NCI-H2196 (cell line): ENCODE results near the gene ACAA1.

Experiments
- DNase-seq: peaks from one replicate; lab custom pipeline; 2025; ENCODE audit not compliant: unreplicated experiment; lab: John Stamatoyannopoulos, UW

The ACAA1 gene

GRCh38 chr3:38119821-38120692, 16.9 kb downstream of the ACAA1 start:
- DNase-seq: no peak

- DNase-seq: no peak
Measured at GRCh38 chr3:38119248-38119544, 17.7 kb downstream of the ACAA1 start.

GRCh38 chr3:38118421-38119247, 18.3 kb downstream of the ACAA1 start:
- no peak for DNase-seq

DNA sequence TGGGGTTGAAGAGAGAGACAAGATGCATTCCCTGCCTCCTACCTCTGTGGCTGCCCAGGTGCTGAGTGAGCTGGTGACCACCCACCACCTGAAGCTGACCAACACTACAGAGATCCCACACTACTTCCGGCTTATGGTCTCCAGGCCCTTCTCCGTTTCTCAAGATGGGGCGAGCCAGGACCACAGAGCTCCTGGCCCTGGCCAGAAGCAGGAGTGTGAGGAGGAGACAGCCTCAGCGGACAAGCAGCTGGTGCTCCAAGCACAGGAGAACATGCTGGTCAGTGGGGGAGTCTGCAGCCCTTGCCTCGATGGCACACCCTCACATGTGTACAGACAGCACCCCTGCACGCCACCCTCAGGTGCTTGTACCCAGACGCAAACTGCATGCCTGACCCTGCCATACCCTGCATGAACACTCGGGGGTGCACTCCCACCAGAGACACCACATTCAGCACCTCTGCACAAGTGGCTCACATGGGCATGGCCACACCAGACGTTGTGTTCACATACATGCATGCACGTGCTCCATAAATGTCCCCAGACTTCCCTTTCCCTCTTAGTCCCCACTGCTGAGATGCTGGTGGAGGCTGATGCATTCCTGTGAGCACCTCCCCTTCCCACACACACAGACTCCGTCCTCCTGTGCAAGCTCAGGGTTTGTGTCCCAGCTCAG, 19.0 kb downstream of the ACAA1 start:
- peak; percentile 4 for DNase-seq

GRCh38 chr3:38117163-38117716, 19.7 kb downstream of the ACAA1 start:
- no peak for DNase-seq

DNA sequence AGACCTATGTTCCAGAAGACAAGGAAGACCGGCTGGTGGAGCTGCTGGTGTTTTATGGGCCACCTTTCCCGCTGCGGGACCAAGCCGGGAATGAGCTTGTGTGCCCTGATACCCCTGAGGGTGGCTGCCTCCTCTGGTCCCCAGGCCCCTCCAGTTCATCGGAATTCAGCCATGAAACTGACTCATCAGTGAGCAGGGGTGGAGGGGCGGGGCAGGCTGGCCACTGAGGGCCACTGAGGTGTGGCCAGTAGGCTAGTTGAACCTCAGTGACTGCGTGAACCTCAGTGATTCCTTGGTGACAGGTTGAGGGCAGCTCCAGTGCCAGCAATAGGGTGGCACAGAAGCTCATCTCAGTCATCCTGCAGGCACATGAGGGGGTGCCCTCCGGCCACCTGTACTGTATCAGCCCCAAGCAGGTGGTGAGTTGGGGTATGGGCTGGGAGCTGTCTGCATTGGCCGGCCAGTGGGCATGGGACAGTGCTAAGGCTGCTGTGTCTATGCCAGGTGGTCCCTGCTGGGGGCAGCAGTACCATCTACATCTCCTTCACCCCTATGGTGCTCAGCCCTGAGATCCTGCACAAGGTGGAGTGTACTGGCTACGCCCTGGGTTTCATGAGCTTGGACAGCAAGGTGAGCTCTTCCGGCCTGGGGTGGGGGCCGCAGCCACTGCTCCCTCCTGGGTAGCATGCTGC, 20.3 kb downstream of the ACAA1 start:
- no peak for DNase-seq

DNA sequence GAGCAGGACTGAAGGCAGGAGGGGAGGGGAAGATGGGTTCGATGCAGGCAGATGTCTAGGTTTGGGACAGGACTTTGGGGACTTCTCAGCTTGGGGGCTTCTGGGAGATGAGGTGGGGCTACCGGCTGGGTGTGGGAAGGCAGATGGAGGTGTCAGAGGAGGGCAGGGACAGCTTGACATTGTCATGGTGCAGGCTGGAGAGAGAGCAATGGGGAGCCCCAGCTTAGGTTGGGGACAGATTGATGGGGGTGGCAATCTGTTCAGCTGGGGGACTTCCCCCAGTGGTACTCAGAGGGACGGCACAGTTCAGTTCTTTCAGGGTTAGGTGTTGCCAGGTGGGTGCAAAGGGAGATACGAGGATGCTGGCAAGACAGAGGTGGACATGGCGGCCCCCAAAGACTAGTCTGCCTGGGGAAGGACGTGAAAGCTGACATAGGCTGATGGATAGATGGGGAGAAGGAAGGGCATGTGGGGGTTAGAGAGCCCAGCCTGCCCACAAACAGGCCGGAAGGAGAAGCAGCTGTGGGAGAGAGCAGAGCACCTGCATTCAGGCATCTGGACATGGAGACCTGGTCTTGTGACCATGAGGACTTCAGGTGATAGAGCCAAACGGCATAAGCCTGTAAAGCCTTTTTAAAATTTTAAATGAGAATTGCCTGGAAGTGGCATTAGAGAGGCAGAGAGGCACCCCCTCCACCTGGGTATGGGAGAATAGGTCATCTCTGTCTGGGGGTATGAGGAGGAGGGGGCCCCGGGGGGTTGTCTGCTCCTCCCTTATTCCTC, 21.1 kb downstream of the ACAA1 start:
- DNase-seq: no peak

- no peak for DNase-seq
Measured at GRCh38 chr3:38114875-38115644, 21.9 kb downstream of the ACAA1 start.

- no peak for DNase-seq
Measured at GRCh38 chr3:38114052-38114874, 22.7 kb downstream of the ACAA1 start.

DNA sequence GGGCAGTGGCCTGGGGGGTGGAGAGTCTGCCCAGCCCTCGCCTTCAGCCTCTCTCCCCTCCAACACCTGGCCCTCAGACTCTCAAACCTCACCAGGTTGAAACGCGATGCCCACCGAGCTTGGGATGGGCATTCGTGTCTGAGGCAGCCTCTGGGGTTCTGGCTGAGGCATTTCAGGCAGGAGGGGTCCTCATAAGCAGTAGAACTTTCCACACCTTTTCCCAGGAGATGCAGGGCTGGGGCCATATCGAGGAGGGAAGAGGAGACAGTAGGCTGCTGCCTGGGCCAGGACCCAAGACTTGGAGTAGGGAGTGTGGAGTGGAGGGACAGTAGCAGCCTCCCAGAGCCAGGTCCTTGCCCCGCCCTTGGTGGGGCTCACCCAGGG, 24.6 kb downstream of the ACAA1 start:
- DNase-seq: no peak

GRCh38 chr3:38111696-38112377, 25.1 kb downstream of the ACAA1 start:
- DNase-seq: no peak

DNA sequence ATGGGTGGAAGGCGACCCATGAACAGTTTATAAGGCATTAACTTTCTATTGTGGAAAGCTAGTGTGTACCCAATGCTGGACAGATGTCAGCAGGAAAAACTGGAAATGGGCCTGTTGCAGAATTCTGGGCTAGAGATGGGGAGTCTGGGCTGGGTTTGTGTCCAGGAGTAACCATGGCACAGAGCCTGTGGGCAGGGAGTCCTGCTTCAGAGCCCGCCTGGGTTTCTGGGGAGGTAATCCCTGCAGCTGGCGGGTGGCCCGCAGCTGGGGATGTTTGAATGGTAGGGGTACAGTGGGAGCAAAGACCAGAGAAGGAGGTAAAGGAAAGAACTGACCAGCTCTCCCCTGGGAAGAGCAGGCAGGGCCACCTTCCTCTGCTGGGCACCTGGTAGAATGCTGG, 25.7 kb downstream of the ACAA1 start:
- no peak for DNase-seq

- DNase-seq: no peak
Measured at GRCh38 chr3:38110314-38111050, 26.4 kb downstream of the ACAA1 start.

DNA sequence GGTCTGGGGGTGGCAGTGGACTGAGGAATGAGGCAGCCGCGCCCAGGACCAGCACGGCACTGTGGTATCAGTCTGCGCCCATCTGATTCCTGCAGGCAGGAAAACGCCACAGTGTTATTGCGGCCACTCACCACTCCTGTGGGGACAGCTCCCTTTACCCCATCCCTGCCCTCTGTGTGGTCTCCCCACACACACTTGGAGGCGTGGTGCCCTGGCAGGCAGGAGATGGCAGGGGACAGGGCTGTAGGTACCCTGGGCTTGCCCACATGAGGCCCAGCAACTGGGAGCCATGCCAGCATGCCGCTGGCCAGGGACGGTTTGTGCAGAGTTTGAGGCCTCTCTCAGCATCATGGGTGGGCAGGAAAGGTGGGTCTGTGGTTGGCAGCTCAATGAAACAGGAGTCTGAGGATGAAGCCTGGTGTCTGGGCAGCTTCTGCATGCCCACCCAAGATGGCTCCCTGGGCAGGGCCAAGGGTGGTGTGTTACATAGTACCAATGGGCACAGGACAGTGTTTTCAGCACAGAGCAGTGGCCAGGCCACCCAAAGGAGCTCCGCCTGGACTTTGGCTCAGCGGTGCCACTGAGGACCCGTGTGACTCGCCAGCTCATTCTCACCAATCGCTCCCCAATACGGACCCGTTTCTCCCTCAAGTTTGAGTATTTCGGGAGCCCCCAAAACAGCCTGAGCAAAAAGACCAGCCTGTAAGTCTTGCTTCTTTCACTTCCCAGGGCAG, 27.2 kb downstream of the ACAA1 start:
- DNase-seq: no peak

GRCh38 chr3:38108649-38109579, 28.0 kb downstream of the ACAA1 start:
- no peak for DNase-seq
